ELR (cell line): Measurements from ENCODE around the gene DMD.
A peak's percentile ranks its signal among the peaks of the same experiment; 100 is the strongest.

Experiments
- DNase-seq: peaks from one replicate; pipeline ENCODE4 v3.0.0-alpha.2; 2015; ENCODE audit warnings: low read depth

DMD gene

DNA sequence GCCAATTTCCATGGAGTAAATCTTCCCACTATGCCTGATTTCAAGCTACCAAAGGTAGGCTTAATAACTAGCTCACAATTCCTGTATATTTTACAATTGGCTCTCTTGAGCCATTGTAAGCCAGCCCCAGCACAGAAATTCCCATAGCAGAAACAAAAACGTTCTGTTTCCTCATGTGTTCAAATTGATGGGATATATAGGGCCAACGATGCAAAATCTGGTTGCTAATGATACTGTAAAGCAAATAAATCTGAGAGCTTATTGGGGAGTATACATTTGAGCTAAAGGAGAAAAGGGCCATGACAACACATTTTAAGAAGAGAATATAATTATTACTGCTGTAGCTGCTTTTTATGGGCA, 1872.4 kb downstream of the DMD start:
- DNase-seq: no peak

DNA sequence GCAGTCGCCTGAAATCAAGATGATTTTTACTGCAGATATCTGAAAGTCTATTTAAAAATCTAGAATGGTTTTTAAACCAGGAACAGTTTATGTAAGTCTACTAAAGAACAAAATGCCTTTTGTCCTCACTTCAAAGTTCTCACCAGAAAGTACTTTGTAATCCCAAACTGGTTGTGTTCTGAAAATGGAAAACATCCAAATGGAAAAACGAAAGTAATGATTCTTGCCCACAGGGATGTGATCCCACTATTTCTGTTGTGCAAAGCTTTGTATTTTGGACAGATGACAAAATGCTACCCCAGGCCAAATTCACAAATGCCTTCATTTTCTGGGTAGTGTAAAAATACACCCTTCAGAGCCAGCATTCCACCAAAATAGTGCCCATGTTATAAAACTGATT, 1874.0 kb downstream of the DMD start:
- DNase-seq: no peak

DNA sequence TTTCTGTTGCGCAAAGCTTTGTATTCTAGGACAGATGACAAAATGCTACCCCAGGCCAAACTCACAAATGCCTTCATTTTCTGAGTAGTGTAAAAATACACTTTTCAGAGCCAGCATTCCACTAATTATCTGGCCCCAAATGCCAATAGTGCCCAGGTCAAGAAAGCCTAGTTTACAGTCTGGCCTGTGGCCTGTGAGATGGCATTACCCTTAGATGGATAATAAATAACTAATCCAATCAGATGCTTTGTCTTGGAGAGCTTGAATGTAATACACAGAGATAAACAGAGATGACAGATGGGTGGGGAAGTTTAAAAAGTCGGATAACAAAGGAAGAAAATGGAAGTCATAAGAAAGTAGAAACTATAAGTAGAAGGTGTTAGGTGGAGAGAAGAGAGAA, 1874.9 kb downstream of the DMD start:
- DNase-seq: no peak

DNA sequence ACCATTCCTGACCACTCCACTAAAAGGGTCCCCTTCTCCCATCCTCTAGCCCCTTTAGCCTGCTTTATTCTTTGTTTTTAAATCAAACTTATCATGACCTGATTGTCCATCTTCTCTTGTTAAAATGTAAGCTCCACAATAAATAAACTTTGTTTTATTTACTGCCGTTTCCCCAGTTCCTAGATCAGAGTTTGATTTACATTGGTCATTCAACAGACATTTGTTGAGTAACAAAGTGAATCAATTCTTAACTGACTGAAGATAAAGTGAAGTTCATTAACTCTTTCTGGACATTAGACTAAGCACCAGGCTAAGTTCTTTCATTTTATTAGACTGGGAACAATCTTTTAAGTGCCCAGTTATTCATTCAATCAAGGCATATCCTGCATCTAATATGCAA, 1876.4 kb downstream of the DMD start:
- DNase-seq: no peak

DNA sequence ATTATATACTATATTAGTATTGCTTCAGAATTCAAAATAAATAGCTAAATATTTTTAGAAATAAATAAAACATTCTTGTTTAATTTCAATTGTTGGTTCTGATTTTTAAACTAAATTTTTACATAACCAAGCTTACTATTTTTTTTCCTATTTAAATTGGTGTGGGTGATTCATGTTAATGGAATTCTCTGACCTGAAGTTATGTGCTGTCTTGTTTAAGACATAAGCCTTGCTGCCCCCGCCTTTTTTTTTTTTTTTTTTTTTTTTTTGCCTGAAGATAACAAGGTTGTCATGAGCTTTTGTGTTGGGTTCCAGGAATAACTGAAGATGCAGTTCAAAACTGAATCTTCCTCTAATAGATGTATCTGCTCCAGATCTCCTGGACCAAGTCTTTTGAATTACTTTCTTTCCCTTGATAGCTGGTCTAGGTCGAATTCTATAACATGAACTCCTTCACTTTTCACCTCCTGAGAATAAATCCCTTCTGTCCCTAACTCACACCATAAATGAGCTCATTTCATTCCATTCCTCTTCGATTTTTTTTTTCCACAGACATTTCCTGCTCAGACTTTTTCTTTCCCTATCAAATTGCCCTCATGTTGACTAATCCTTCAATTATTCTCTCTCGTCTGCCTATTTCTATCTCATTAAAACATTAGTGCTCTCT, 1878.1 kb downstream of the DMD start:
- peak; percentile 83 for DNase-seq

DNA sequence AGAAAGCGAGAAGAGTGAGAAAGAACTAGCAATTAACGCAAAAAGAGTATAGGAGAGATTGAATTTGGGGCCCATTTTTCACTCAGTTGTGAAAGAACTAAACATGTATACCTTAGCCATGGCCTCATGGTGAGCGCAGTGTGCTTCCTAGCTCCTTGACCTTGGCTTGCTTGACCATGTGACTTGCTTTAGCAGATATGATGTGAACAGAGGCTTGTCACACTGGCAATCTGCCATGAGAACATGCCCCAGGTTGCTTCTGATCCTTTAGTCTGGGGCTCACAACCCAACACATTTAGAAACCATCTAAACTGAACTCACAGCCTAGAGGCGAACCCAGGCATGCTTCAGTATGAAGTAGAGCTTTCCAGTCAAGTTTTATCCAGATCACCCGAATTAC, 1879.4 kb downstream of the DMD start:
- DNase-seq: no peak

DNA sequence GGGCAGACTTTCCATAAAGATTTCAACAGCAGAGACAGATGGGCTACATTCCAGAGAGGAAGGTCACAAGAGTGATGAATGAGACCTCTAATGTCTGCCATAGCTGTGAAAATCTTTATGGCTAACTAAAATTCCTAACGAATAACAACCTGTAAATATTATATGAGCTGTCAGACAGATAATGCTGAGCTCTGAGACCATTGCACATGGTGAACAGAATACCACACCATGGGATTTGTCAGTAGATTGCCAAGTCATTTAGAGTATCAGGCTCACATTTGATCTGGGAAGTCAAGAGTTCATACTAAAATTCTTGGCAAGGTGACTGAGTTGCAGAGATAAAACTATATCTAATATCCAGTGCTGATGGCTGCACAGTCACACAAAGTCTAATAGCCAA, 1880.3 kb downstream of the DMD start:
- no peak for DNase-seq

DNA sequence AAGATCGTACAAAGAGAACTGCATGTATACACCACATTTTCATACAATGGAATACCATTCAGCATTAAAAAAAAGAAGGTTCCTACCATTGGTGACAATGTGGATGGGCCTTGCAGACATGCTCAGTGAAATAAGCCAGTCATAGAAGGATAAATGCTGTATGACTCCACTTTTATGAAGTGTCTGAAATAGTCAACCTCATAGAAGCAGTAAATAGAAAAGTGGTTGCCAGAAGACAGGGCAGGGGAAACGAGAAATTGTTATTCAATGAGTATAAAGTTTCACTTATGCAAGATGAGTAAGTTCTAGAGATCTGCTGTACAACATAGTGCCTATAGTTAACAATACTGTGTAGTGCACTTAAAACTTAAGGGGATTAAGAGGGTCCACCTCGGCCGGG, 1882.1 kb downstream of the DMD start:
- no peak for DNase-seq

DNA sequence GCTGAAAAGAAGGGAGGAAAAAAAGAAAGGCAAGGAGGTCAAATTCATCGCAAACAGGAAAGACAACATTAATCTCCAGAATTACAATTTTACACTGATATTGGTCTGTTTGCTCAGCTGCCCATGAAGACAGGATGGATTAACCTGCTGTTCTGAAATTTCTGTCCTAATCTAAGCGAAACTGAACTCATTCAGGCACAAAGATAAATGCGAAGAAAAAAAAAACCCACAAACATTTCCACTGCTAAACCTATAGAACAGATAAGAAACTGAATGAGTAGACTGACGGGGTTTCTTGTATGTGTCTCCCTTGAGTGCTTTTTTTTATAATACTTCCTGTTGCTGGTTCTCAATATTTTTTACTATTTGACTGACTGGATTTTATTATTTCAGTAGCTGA, 1887.7 kb downstream of the DMD start:
- no peak for DNase-seq

DNA sequence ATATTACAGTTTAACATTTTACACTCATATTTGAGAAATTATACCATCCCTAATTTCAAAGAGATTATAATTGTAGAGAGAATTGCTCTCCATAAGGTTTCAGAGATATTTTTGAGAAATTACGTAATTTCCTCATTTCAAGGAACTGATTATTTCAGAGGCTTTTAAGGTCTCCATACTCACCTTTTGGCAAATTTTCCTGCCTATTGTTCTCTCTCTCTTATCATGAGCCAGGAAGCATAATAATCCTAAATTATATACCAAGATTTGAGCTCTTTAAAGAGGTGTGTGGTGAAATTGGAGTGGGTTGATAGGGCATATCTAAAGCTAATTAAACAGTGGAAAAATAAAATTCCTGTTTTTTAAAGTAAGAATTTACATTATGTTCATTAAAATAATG, 1890.6 kb downstream of the DMD start:
- no peak for DNase-seq

DNA sequence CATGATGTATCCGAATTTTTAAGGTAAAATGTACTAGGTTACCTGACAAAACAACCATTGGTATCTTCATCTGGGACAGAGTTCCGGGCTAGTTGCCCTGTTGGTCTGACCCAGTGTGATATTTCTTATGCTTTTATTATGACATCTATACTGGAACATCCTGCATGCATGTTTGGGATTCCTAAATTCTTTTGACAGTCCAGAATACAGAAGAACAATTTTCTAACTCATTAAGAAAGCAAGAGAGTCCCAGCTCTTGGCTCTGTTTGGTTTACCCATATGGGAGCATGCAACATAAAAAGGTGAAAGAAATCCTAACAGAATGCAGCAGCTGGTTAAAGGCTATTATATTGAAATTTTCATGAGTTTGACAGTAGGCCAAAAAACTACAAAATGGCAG, 1891.8 kb downstream of the DMD start:
- DNase-seq: no peak

DNA sequence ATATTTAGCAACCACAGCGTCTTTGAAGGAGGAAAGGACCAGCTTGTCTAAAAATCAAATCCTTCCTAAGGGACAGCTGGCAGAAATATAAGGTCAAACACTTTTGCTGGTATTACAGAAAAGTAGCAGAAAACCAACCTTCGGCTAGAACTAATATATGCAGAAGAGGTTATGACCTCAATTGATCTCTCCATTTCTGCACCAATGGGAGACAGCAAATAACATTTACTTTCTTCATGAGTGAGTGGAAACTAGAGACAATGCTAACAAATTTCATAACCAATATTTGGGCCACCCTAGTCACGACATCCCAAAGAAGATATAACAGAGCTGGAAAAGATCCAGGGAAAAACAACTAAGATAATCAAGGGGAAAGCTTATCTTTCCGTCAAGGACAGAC, 1892.5 kb downstream of the DMD start:
- DNase-seq: no peak

DNA sequence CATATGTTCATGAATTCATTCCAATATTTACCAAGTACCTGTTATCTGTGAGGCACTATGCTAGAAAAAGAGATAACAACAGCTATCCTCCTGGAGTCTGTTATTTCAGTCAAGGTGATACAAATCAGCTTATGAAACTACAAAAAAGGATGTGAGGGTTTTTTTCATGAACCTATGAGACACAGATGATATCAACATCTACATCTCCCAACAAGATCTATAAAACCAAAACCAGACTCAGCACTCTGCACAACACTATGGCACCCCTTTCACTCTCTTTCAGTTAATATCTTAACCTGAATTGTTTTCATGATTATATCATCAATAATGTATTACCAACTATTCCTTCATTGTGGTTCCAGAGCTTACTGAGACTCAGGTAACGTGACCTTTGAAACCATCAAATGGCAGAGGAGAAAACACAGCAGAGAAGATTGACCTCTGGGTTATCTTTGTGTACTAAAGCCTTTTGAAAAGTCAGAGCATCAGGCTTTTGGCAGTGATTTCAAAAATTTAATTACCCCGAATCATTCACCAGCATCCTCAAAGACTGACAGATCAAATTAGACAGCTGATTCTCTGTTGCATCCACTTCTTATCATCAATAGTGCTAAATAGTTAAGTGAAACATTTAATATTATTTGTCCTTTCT, 1894.9 kb downstream of the DMD start:
- DNase-seq: no peak

DNA sequence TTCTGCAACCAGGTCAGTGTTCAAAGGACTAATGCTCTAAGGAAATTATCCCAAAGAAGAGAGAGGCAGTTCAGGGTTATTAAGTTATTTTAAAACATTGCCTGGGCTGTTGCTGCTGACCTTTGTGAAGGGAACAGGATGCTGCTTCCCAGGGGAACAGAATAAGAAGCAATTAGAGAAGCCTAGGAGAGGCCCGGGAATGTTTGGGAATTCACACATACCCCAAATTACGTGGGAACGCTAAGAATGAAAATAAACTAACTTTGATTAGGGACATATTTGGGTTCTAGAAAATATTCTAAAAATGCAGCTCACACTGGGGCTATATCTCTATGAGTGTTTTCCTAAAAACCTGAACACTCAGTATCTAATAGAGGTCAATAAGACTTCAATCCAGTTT, 1896.4 kb downstream of the DMD start:
- no peak for DNase-seq

DNA sequence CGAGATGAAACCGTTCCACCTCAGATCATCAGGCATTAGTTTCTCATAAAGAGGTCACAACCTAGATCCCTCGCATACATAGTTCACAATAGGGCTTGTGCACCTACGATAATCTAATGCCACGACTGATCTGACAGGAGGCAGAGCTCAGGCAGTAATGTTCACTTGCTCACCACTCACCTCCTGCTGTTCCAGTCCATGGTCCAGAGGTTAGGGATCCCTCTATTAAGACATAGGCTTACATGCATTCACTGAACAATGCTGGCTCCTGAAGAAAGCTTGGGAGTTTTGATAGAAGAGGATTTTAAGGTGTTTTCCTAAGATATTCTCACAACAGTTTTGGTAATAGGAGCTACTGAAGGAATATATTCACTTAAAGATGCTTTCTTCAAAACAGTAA, 1903.4 kb downstream of the DMD start:
- no peak for DNase-seq

DNA sequence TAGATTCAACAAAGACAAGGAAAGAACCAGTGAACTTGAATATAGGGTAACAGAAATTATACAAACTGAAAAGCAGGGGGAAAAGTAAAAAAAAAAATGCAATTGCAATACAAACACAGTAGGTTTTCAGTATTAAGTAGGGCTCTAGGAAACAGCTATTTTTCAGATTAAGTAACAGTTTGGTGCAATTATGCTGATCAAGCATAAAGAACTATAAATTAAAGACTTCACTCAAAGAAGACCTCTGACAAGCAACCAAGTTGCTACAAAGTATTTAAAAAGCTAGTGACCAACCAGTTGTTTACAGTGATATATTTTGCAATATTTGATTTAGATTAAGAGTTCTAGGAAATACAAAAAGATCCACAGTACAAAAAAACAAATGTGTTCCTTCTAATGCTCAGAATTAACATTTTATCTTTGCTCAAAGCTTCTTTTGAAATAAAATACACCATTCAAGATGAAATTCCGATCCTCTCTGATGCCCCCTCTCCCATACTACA, 1908.7 kb downstream of the DMD start:
- no peak for DNase-seq

DNA sequence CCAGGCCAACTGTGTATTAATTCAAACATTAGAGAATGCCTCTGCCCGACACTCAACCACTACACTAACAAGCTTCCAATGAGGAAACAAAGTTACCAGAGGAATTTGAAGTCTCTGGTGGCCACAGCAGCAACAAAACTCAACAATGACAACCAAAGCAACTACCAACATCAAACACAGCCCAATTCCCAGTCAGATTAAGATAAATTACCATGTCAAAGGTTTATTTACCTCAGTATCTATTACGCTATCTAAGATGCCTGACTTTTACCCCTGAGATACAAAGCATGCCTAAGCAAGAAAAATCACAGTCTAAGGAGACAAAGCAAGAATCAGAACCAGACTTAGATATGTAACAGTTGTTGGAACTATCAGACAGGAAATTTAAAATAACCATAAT, 1909.4 kb downstream of the DMD start:
- no peak for DNase-seq

DNA sequence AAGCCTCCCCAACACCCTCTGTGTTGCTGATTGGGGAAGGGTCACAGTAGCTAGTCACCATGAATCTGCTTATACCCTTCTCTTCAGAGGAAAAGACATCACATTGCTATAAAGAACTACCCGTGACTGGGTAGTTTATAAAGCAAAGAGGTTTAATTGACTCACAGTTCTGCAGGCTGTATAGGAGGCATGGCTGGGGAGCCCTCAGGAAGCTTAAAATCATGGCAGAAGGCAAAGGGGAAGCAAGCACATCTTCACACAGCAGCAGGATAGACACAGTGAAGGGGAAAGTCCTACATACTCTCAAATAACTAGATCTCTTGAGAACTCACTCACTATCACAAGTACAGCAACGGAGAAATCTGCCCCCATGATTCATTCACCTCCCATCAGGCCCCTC, 1910.1 kb downstream of the DMD start:
- no peak for DNase-seq

DNA sequence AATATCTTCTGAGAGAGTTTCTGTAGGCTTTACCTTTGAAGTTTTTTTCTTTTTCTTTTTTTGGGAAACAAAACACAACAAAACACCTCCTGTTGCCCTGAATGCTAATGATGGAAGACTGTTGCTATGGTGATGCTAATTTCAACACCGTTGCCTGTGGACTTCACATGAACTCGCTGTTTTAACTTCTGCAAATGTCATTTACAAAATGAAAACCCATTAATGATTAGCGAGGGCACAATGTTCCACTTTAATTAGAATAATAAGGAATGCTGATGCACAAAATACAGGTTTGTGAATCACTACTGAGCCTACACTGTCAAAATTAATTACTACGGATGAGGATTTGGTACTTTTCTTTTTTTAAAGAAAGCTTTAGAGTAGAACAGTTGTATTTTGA, 1912.4 kb downstream of the DMD start:
- DNase-seq: no peak

DNA sequence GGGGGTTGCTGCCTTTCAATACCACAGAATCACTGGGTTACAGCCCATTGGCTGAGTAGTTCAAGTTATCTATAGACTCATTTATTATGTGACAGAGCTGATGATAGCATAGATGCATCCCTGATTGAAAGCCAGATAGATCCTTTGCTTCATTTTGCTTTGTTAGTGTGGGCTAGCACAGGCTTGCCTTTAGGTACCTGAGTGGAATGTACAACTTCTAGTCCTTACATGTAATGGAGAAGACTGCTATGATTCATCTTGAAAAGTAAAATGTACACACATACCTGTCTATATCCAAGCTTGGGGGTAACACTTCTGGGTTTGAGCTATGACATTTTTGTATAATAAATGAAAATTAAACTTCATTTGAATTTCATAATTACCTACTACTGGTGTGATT, 1913.5 kb downstream of the DMD start:
- DNase-seq: no peak

DNA sequence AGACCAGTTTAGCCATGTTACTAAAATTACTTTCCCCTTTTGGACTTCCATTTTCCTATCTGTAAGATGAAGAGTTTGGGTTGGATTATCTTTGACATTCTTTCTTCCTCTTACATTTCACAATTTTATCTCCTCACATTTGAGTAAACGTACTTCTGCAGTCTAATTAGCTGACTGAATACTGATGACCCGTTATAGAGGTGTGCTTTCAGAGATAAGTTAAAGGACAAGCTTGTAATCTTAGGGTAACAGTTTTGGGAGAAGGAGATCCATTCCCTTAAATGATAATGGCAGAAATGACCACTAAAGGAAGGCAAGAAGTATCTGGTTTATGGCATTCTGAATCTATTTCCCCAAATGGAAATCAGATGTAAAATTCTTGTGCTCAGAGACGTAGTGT, 1916.9 kb downstream of the DMD start:
- DNase-seq: no peak

DNA sequence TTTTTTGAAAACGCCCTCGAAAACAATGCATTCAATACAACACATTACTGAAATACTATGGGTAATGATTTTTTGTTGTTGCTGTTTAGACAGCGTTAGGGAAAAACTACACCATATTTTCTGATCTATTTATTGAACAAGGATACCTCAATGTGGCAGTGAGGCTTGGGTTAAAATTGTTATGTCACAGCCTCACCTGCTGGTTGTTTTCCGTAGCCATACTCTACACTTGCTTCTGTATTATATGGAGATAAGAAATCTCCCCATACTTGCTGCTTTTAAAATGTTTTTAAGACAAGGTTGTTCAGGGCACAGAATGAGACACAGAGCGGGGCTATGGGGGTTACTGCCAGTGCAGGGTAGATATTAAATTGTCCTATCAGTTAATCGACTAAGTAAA, 1917.9 kb downstream of the DMD start:
- no peak for DNase-seq

DNA sequence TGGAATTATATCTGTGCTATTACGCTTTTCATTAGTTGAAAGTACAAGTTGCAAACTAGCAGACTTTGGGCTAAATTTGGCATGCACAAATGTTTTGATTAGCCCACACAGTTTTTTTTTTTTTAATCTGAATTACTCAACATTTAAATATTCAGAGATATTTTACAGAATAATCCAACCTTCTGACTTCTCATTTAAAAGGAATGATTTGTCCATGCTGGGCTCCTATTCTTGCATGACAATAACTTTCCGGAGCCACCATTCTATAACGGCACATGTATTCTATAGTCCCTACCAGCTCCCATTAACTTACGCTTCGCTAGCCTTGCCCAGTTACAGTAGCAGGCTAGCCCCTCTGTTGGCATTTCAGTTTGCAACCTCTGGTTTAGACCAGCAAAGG, 1920.2 kb downstream of the DMD start:
- DNase-seq: no peak

DNA sequence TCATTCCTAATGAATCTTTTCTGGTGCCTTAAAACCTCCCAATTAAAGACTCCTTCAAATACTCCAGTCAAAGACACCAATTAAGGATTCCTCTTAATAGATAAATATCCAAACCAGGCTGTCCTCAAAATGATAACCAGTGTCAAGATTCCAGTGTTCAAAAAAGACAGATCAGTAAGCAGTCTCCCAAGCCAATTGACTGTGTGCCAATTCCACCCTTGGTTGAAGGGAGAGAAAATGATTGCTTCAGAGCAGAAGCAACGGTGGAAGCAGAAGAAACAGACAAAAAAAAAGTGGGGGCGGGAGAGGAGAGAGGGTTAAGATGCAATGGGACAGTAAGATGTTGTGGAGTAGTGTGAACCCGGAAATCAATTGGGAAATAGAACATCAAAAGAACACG, 1923.5 kb downstream of the DMD start:
- no peak for DNase-seq
